Vagina (tissue), 2 donors: ENCODE data around the gene NLGN1.

Source experiments
- CTCF ChIP-seq, 3 experiments: fragments of 450-650 bp in 2 of 3; fragments of 200-600 bp in 1 of 3; sonication (generic) in 1 of 3; IDR thresholded peaks; one replicate each; pipeline ENCODE4 v1.5.1; 2017 to 2019; ENCODE audit warnings: antibody characterized with exemption in 3 of 3, mild to moderate bottlenecking in 2 of 3, moderate library complexity in 2 of 3
- POLR2A ChIP-seq, 2 donors: fragments of 450-650 bp; IDR thresholded peaks; one replicate each; pipeline ENCODE4 v1.6.1; 2017; ENCODE audit warnings: antibody characterized with exemption in 2 of 2, mild to moderate bottlenecking in 2 of 2, moderate library complexity in 2 of 2
- POLR2AphosphoS5 ChIP-seq, 2 donors: sonication (generic); formaldehyde crosslinking; IDR thresholded peaks; one replicate each; pipeline ENCODE4 v1.9.0; 2017; ENCODE audit warnings: antibody characterized with exemption in 2 of 2, mild to moderate bottlenecking in 2 of 2, low read depth in 1 of 2; ENCODE audit not compliant: insufficient read depth in 1 of 2

DNA sequence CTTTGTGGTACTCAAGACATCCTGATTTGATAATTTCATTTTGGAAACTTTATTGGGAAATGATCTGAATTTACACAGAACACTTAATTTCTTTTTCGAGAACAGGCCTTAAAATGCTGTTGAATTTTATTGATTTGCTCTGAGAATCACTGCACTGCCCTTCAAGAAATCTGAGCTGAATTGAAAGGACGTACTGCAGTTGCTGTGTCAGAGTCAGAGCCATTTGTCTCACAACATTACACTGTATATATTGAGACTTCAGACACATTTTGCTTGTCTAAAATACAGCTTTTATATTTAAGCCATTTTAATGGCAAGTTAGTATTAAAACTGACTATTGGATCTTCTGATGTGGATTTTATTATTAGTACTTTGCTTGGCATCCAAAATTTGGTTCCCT, 504.1 kb downstream of the NLGN1 start:
- TF ChIP-seq CTCF (IDR thresholded peaks at IDR 0.05) = no peak
- no peak for TF ChIP-seq POLR2A (IDR thresholded peaks at IDR 0.05)
- no peak for TF ChIP-seq POLR2AphosphoS5 (IDR thresholded peaks at IDR 0.05; ENCODE audit: insufficient read depth in 1 of 2, low read depth in 1 of 2)
